Stimulated activated naive CD8-positive, alpha-beta T cell treated with anti-CD3 and anti-CD28 coated beads, Interleukin-15, Interleukin-2, amounts not matched to agents 100 ng/mL and 50 ng/mL, for 24 hours (primary cell): Measurements from ENCODE around the gene PRMT2.

Source experiments
- H3K27ac Mint-ChIP-seq: one replicate; pipeline ENCODE4 v1.8.0; 2021; ENCODE audit warnings: mild to moderate bottlenecking, mixed read lengths
- H3K27me3 Mint-ChIP-seq: one replicate; pipeline ENCODE4 v1.8.0; 2021; ENCODE audit warnings: mixed read lengths
- H3K36me3 Mint-ChIP-seq: one replicate; pipeline ENCODE4 v1.8.0; 2021; ENCODE audit warnings: low read depth, mixed read lengths
- H3K4me1 Mint-ChIP-seq: one replicate; pipeline ENCODE4 v1.8.0; 2021; ENCODE audit warnings: low read depth, mixed read lengths
- H3K4me3 Mint-ChIP-seq: one replicate; pipeline ENCODE4 v1.8.0; 2021; ENCODE audit warnings: mild to moderate bottlenecking, mixed read lengths
- H3K9me3 Mint-ChIP-seq: one replicate; pipeline ENCODE4 v1.8.0; 2021; ENCODE audit warnings: mixed read lengths

Gene PRMT2

GRCh38 chr21:46607636-46608035 is 27.8 kb upstream of the PRMT2 start:
- Mint-ChIP-seq H3K27me3 (no peaks in the 10 kb centered on the region), H3K27ac (no peak overlapping the region), H3K36me3 (no peaks in the 10 kb centered on the region), H3K9me3 (no peaks in the 10 kb centered on the region), H3K4me1 (peaks cover 28% of the 10 kb centered on the region), H3K4me3 (no peak overlapping the region)

GRCh38 chr21:46608672-46609111 is 26.8 kb upstream of the PRMT2 start:
- Mint-ChIP-seq H3K4me1 (peaks cover 28% of the 10 kb centered on the region), H3K4me3 (no peak overlapping the region), H3K27me3 (no peaks in the 10 kb centered on the region)

GRCh38 chr21:46610018-46610701 is 25.3 kb upstream of the PRMT2 start:
- Mint-ChIP-seq H3K27me3 (no peaks in the 10 kb centered on the region), H3K36me3 (no peaks in the 10 kb centered on the region), H3K27ac (no peak overlapping the region), H3K9me3 (peaks cover 5% of the 10 kb centered on the region), H3K4me1 (peaks cover 24% of the 10 kb centered on the region), H3K4me3 (no peak overlapping the region)

More at GRCh38 chr21:46608672-46609111, 26.8 kb upstream of the PRMT2 start:
- no peaks in the 10 kb centered on the region for H3K9me3 Mint-ChIP-seq
- H3K27ac Mint-ChIP-seq: no peak overlapping the region
- no peaks in the 10 kb centered on the region for H3K36me3 Mint-ChIP-seq

- no peaks in the 10 kb centered on the region for H3K27me3 Mint-ChIP-seq
- peaks cover 5% of the 10 kb centered on the region for H3K9me3 Mint-ChIP-seq
- H3K27ac Mint-ChIP-seq: no peak overlapping the region
- H3K4me1 Mint-ChIP-seq: no peaks in the 10 kb centered on the region
- H3K36me3 Mint-ChIP-seq: no peaks in the 10 kb centered on the region
- no peak overlapping the region for H3K4me3 Mint-ChIP-seq
These were observed 22.1 kb upstream of the PRMT2 start for GRCh38 chr21:46613391-46613790.

- no peak overlapping the region for H3K4me3 Mint-ChIP-seq
- H3K9me3 Mint-ChIP-seq: peaks cover 10% of the 10 kb centered on the region
- H3K27ac Mint-ChIP-seq: no peak overlapping the region
- peaks cover 14% of the 10 kb centered on the region for H3K4me1 Mint-ChIP-seq
- H3K27me3 Mint-ChIP-seq: no peaks in the 10 kb centered on the region
- H3K36me3 Mint-ChIP-seq: no peaks in the 10 kb centered on the region
These were observed 19.4 kb upstream of the PRMT2 start for GRCh38 chr21:46616050-46616449.

- no peaks in the 10 kb centered on the region for H3K36me3 Mint-ChIP-seq
- no peaks in the 10 kb centered on the region for H3K27me3 Mint-ChIP-seq
- peaks cover 20% of the 10 kb centered on the region for H3K4me1 Mint-ChIP-seq
- H3K9me3 Mint-ChIP-seq: peaks cover 10% of the 10 kb centered on the region
- H3K27ac Mint-ChIP-seq: no peak overlapping the region
- H3K4me3 Mint-ChIP-seq: no peak overlapping the region
These were observed 18.8 kb upstream of the PRMT2 start for GRCh38 chr21:46616656-46617055.

GRCh38 chr21:46617267-46618051 is 18.0 kb upstream of the PRMT2 start:
- Mint-ChIP-seq H3K4me3 (no peak overlapping the region), H3K27me3 (no peaks in the 10 kb centered on the region), H3K4me1 (peaks cover 28% of the 10 kb centered on the region), H3K27ac (no peak overlapping the region), H3K36me3 (no peaks in the 10 kb centered on the region), H3K9me3 (peaks cover 10% of the 10 kb centered on the region)

GRCh38 chr21:46618738-46619379 is 16.6 kb upstream of the PRMT2 start:
- Mint-ChIP-seq H3K36me3 (peaks cover 3% of the 10 kb centered on the region), H3K27me3 (no peaks in the 10 kb centered on the region), H3K9me3 (peaks cover 9% of the 10 kb centered on the region), H3K4me1 (peaks cover 36% of the 10 kb centered on the region), H3K4me3 (no peak overlapping the region), H3K27ac (no peak overlapping the region)

- peaks cover 3% of the 10 kb centered on the region for H3K36me3 Mint-ChIP-seq
- H3K4me3 Mint-ChIP-seq: no peak overlapping the region
- peaks cover 36% of the 10 kb centered on the region for H3K4me1 Mint-ChIP-seq
- H3K27ac Mint-ChIP-seq: peak overlapping the region; percentile 10
- H3K27me3 Mint-ChIP-seq: no peaks in the 10 kb centered on the region
- peaks cover 5% of the 10 kb centered on the region for H3K9me3 Mint-ChIP-seq
These were observed 15.6 kb upstream of the PRMT2 start for GRCh38 chr21:46619846-46620245.

GRCh38 chr21:46620846-46621245 is 14.6 kb upstream of the PRMT2 start:
- Mint-ChIP-seq H3K27me3 (no peaks in the 10 kb centered on the region), H3K36me3 (peaks cover 8% of the 10 kb centered on the region), H3K4me3 (no peak overlapping the region), H3K4me1 (peaks cover 36% of the 10 kb centered on the region), H3K27ac (no peak overlapping the region), H3K9me3 (peaks cover 10% of the 10 kb centered on the region)

- Mint-ChIP-seq H3K27ac (peak overlapping the region; percentile 88), H3K27me3 (no peaks in the 10 kb centered on the region), H3K4me3 (no peak overlapping the region), H3K9me3 (peaks cover 10% of the 10 kb centered on the region), H3K36me3 (peaks cover 8% of the 10 kb centered on the region), H3K4me1 (peaks cover 40% of the 10 kb centered on the region)
These were observed 13.9 kb upstream of the PRMT2 start for GRCh38 chr21:46621457-46622182.

- peaks cover 46% of the 10 kb centered on the region for H3K4me1 Mint-ChIP-seq
- peaks cover 11% of the 10 kb centered on the region for H3K36me3 Mint-ChIP-seq
- peak overlapping the region; percentile 55 for H3K4me3 Mint-ChIP-seq
- H3K27me3 Mint-ChIP-seq: no peaks in the 10 kb centered on the region
- peaks cover 10% of the 10 kb centered on the region for H3K9me3 Mint-ChIP-seq
- H3K27ac Mint-ChIP-seq: peak overlapping the region; percentile 88
These were observed 13.2 kb upstream of the PRMT2 start for GRCh38 chr21:46622226-46622625.

- H3K27ac Mint-ChIP-seq: no peak overlapping the region
- H3K36me3 Mint-ChIP-seq: peaks cover 12% of the 10 kb centered on the region
- peaks cover 54% of the 10 kb centered on the region for H3K4me1 Mint-ChIP-seq
- H3K27me3 Mint-ChIP-seq: no peaks in the 10 kb centered on the region
- peaks cover 10% of the 10 kb centered on the region for H3K9me3 Mint-ChIP-seq
- H3K4me3 Mint-ChIP-seq: no peak overlapping the region
These were observed 11.4 kb upstream of the PRMT2 start for GRCh38 chr21:46624050-46624449.

GRCh38 chr21:46625759-46626158 is 9.7 kb upstream of the PRMT2 start:
- Mint-ChIP-seq H3K9me3 (peaks cover 5% of the 10 kb centered on the region), H3K4me1 (peaks cover 43% of the 10 kb centered on the region), H3K27me3 (no peaks in the 10 kb centered on the region), H3K4me3 (no peak overlapping the region), H3K36me3 (peaks cover 12% of the 10 kb centered on the region), H3K27ac (no peak overlapping the region)
